KOPT-K1 (cell line): Measurements from ENCODE around the gene TPRX1.
"Not testable (repeated sequence)": the region's sequence is repeated elsewhere in the genome, so short reads cannot be mapped to it uniquely, and the experiment has no call there.

Experiments
- H3K27ac ChIP-seq: fragments of 200-600 bp; sonication (generic); 2 replicates; pipeline ENCODE4 v1.5.1; 2016; ENCODE audit warnings: antibody characterized with exemption, mild to moderate bottlenecking, low read depth, low read length; ENCODE audit not compliant: poor library complexity, severe bottlenecking
- H3K36me3 ChIP-seq: fragments of 200-600 bp; sonication (generic); 2 replicates; pipeline ENCODE4 v1.5.1; 2017; ENCODE audit warnings: antibody characterized with exemption, mild to moderate bottlenecking, low read length, moderate library complexity; ENCODE audit not compliant: insufficient read depth
- H3K9me3 ChIP-seq: fragments of 200-600 bp; sonication (generic); 2 replicates; pipeline ENCODE4 v1.5.1; 2017; ENCODE audit warnings: antibody characterized with exemption, low read length, mild to moderate bottlenecking; ENCODE audit not compliant: insufficient read depth, poor library complexity, severe bottlenecking

The TPRX1 gene

DNA sequence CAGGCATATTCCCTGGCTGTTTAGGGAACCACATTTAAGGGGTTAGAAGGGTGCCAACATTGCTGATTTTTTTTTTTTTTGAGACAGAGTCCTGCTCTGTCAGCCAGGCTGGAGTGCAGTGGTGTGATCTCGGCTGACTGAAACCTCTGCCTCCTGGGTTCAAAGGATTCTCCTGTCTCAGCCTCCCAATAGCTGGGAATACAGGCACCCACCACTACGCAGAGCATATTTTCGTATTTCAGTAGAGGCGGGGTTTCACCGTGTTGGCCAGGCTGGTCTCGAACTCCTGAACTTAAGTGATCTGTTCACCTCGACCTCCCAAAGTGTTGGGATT lies 9.6 kb upstream of the TPRX1 start:
- H3K9me3 ChIP-seq, result no peaks in the 10 kb centered on the region
- no peaks in the 10 kb centered on the region for H3K36me3 ChIP-seq
- no peak overlapping the region for H3K27ac ChIP-seq

DNA sequence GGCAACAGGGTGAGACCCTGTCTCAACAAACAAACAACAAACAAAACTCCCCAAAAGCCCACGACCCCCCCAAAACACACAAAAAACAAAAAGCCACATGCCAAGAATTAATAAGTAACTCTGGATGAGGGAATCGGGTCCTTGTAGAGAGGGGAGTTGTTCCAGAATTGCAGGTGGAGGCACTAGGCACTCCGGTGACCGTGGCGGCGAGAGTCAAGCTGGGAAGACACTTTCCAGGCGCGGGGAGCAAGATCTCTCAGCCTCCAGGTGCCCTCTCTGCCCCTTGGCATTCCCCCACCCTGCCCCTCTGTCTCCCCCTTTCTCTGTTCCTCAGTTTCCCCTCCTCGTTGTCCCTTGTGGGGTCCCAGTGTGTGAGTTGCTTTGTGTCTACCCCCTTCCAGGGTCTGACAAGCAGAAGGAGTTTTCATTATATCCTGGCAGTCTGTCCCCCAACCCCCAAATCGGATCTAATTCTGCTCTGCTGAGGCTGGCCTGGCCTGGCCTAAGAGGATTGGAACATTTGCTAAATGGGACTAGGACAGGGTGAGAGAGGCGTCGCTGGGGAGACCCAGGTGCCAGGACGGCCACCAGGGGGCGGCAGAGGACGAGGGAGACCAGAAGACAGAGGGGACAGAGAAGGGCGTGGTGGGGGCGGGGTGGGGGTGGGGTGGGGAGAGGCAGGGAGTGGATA lies 9.1 kb upstream of the TPRX1 start:
- no peak overlapping the region for H3K27ac ChIP-seq
- no peaks in the 10 kb centered on the region for H3K36me3 ChIP-seq
- H3K9me3 ChIP-seq, result no peaks in the 10 kb centered on the region

DNA sequence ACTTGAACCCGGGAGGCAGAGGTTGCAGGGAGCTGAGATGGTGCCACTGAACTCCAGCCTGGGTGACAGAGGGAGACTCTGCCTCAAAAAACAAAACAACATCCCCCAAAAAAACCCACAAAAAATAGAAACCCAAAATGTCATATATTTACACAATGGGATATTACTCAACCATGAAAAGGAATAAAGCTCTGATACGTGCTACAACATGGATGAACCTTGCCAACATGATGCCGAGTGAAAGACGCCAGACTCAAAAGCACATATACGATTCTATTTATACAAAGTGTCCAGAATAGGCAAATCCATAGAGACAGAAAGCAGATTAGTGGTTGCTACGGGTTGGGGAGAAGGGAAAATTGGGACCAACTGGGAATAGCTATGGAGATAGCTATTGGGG lies 2.1 kb upstream of the TPRX1 start:
- H3K36me3 ChIP-seq, result no peaks in the 10 kb centered on the region
- no peaks in the 10 kb centered on the region for H3K9me3 ChIP-seq
- no peak overlapping the region for H3K27ac ChIP-seq

DNA sequence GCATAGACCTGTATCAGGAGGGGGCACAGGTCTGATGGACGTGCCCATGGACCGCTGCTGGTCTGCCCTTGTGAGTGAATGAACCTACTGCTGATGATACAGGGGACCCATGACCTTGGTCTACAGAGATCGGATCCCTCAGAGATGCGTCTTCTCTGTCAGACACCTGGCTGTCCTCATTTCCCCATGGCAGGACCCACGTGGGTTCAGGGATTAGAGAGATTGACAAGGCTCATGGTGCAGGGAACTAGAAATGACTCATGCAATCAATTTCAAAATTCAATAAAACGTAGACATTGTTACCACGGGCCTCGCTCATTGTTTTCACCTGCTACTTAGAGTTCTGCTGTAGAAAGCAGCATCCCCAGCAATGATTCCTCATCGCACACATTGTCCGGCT lies 962 bp upstream of the TPRX1 start:
- Histone ChIP-seq H3K27ac (no peak overlapping the region), H3K36me3 (no peaks in the 10 kb centered on the region), H3K9me3 (no peaks in the 10 kb centered on the region)

DNA sequence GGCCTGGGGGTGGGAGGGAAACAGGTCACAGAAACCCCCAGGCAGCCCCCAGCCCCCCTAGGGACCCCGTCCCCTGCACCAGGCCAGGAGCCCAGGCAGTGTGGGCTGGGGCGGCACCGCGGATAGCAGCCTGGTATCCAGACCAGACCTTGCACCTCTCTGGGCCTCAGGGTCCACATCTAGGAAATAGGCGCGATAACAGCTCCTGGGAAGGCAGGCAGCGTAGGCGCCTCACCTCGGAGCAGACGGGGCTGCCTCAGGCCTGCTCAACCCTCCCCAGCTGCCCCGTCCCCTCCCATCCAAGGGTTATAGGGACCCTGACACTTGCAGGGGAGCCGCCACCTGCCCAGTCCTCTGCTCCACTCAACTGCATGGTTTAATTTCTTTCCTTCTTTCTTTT lies 680 bp downstream of the TPRX1 start:
- not testable (repeated sequence) for H3K36me3 ChIP-seq, H3K9me3 ChIP-seq, H3K27ac ChIP-seq

DNA sequence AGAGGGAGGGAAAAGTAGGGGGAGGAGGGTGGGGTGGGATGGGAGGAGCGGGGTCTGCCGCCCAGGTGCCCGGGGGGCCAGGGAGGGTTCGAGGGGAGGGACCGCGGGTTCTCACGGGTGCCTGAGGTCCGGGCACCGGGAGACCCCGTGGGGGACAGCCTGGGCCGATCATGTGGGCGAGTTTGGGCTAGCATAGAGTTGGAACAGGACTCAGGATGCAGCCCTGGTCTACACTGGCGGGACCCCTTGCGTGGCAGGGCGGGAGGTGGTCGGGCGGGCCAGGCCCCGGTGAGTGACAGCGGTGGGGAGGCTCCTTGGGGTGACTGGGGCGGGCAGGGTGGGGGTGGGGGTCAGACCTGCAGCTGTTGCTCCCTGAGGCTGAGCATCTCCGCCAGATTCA lies 1.2 kb downstream of the TPRX1 start:
- H3K36me3 ChIP-seq, result not testable (repeated sequence)

DNA sequence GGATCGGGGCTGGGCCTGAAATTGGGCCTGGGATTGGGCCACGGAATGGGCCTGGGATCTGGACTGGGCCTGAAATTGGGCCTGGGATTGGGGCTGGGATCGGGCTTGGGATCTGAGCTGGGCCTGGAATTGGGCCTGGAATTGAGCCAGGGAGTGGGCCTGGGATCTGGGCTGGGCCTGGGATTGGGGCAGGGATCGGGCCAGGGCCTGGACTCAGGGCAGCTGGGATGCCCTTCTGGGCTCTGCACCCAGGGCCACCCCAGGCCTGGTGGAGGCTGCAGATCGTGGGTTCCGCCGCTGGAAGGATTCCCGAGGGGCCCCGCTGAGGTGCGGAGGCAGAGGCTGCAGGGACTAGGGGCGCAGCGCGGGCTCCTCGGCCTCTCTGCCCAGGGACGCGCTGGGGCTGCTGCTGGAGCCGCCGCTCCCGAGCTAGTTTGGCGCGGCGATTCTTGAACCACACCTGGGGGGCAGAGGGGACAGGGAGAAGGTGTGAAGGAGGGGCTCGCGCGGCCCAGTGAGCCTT lies 1.8 kb downstream of the TPRX1 start:
- H3K27ac ChIP-seq, result no peak overlapping the region
- H3K36me3 ChIP-seq, result no peaks in the 10 kb centered on the region
- H3K9me3 ChIP-seq, result no peaks in the 10 kb centered on the region

More for the DNA sequence above, 1.2 kb downstream of the TPRX1 start:
- not testable (repeated sequence) for H3K9me3 ChIP-seq, H3K27ac ChIP-seq

DNA sequence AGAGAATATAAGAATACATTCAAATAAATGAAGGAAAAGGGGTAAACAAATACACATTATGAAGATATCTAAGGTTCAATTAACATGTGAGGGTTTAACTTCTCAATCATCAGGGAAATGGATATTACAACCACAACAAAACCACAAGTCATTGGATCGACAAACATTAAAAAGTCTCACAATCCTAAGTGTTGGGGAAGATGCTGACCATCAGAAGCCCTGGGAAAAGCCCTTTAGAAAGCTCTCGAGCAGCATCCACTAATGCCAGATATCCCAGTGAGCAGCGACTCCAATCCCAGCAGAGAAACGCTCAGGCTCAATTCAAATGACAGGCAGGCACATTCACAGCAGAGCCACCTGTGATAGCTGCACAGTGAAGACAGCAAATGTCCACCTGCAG lies 3.1 kb downstream of the TPRX1 start:
- Histone ChIP-seq H3K36me3 (no peaks in the 10 kb centered on the region), H3K27ac (no peak overlapping the region), H3K9me3 (no peaks in the 10 kb centered on the region)

DNA sequence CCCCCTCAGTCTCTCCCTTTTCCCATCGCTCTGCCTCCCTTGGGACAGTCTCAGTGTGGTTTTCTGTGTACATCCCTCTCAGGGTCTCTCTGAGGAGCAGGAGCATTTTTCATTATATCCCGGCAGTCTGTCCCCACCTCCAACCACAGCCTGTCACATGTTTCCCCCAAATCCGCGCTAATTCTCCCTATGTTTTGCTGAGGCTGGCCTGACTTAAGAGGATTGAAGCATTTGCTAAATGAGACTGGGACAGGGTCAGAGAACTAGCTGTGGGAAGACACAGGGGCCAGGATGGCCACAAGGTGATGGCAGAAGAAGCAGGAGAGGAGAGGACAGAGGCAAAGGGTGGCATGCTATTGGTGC lies 5.5 kb downstream of the TPRX1 start:
- no peak overlapping the region for H3K27ac ChIP-seq
- H3K9me3 ChIP-seq, result no peaks in the 10 kb centered on the region
- no peaks in the 10 kb centered on the region for H3K36me3 ChIP-seq

DNA sequence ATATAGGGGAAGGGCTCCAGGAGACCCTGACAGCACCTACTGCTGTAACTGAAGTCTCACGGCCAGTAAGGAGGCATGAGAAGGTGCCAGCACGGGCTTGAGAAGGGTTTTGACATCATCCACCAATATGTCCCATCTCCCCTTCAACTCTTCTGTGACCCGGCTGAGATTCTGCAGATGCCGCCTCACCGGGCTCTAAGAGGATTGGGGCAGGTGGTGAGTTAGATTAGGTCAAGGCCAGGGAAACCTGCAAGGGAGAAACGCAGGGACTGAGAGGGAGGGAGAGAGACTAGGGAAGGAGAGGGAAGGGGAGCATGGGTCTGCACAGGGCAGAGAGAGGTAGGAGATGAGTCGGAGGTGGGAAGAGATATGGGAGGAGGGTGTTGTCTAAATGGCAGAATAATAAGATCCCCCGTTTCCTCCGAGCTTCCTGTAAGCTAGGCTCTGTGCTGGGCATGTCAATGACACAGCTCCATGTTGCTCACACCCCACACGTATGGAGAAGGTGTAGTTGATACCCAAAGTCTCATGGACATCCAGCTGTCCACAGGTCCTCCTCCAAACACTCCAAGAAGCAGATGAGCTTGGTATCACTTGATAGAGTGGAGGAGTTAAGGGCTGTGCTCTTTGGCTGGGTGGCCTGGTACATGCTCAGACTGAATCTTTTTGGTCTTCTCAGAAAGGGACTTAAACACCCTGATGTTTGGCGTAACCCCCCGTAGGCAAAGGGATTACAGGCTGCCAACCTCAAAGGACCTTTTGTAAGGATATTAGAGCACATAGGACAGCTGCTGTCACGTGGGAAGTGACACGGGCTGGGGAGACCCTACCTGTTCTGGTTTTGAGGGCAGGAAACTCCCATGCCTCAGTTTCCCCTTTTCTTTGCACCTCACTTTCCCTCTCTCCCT lies 6.1 kb downstream of the TPRX1 start:
- Histone ChIP-seq H3K27ac (no peak overlapping the region), H3K9me3 (no peaks in the 10 kb centered on the region), H3K36me3 (no peaks in the 10 kb centered on the region)

DNA sequence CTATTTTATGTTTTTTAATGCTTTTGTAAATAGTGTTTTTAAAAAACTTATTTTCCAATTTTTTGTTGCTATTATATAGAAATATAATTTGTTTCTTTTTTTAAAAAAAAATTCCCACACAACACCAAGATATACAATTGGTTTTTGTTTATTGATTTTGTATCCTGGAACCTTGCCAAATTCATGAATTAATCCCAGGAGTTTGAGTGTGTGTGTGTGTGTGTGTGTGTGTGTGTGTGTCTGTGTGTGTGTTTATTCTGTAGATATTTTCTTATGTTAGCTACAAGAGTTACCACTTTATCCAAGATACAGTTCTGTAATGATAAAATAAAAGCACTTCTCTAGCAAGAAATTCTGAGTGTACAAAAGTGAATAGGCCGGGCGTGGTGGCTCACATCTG lies 7.6 kb downstream of the TPRX1 start:
- Histone ChIP-seq H3K27ac (no peak overlapping the region), H3K36me3 (no peaks in the 10 kb centered on the region), H3K9me3 (no peaks in the 10 kb centered on the region)

DNA sequence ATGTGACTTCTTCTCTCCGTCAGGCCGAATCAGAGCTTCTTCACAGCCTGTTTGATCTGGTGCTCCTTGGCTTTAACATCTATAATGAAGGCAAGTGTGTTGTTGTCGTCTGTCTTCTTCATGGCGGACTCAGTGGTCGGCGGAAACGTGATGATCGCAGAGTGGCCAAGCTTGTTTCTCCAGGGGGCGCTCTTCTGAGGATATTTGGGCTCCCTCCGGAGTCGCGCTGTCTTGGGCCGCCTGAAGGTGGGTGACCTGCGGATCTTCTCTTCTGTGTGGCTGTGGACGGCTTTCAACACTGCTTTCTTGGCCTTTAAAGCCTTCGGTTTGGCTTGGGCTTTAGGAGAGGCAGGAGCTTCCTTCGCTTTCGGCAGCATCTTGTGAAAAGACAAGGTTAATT lies 9.8 kb downstream of the TPRX1 start:
- Histone ChIP-seq H3K36me3 (no peaks in the 10 kb centered on the region), H3K27ac (no peak overlapping the region), H3K9me3 (no peaks in the 10 kb centered on the region)

DNA sequence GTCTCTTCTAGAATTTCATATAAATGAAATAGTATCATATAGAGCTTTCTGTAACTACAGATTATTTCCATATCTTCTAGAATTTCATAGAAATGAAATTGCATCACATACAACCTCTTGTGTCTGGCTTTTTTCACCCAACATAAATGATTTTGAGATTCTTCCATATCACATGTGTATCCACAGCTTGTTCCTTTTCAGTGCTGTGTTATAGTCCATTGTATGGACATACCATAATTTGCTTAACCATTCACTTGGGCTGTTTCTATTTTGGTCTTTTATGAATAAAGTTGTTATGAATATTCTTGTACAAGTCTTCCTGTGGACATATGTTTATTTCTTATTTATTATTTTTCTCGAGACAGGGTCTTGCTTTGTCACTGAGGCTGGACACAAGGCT lies 11.7 kb downstream of the TPRX1 start:
- Histone ChIP-seq H3K27ac (no peak overlapping the region), H3K9me3 (no peaks in the 10 kb centered on the region), H3K36me3 (no peaks in the 10 kb centered on the region; the same call in 1 of the 2 replicates)

DNA sequence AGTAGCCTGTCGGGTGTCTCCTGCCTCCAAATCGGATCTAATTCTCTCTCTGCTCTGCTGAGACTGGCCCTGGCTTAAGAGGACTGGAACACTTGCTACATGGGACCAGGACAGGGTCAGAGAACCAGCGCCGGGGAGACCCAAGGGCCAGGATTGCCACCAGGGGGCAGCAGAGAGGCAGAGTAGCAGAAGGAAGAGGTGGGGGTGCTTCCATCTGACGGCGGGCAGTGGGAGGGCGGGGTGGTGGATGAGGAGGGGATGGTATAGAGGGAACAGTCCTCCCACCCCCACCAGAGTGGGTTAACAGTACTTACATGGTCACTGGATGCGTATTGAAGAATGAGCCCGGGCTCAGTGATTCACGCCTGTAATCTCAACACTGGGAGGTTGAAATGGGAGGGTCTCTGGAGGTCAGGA lies 13.9 kb downstream of the TPRX1 start:
- Histone ChIP-seq H3K9me3 (no peaks in the 10 kb centered on the region), H3K27ac (no peak overlapping the region), H3K36me3 (peaks cover 21% of the 10 kb centered on the region)

DNA sequence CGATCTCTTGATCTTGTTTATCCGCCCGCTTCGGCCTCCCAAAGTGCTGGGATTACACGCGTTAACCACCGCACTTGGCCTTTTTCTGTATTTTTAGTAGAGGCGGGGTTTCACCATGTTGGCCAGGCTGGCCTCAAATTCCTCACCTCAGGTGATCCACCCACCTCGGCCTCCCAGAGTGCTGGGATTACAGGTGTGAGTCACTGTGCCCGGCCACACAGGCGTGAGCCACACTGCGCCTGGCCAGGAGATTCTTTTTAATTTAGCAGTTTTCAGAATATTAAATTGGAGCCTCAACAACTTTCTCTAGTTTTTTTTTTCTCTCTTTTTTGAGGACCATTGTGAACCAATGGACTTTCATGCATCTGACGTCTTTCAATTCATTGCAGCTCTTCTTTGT lies 14.5 kb downstream of the TPRX1 start:
- peaks cover 27% of the 10 kb centered on the region for H3K36me3 ChIP-seq
- H3K9me3 ChIP-seq, H3K27ac ChIP-seq: not testable (repeated sequence)

DNA sequence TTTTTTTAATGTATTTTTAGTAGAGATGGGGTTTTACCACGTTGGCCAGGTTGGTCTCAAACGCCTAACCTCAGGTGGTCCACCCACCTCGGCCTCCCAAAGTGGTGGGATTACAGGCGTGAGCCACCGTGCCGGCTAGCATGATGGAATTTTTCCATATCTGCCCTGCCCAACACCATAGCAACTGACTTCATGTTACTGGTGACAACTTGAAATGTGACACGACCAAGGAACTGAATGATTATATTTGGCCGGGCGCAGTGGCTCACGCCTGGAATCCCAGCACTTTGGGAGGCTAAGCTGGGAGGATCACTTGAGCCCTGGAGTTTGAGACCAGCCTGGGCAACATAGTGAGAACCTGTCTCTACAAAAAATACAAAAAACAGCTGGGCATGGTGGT lies 17.0 kb downstream of the TPRX1 start:
- not testable (repeated sequence) for H3K27ac ChIP-seq, H3K9me3 ChIP-seq
- H3K36me3 ChIP-seq, result peaks cover 52% of the 10 kb centered on the region
